Hematopoietic multipotent progenitor cell (in vitro differentiated cells): ENCODE results near the gene BANP. TPM values are rescaled to one million over a fixed set of nuclear protein-coding genes. Genes with fewer than 3 reads are reported as not detected.
"Not testable (repeated sequence)": the region's sequence is repeated elsewhere in the genome, so short reads cannot be mapped to it uniquely, and the experiment has no call there.

ENCODE experiments used
- DNase-seq, 3 donors: peaks; one replicate each; pipeline ENCODE4 v3.0.0-alpha.2; 2011 to 2015; ENCODE audit warnings: low read depth in 2 of 3, low spot score in 2 of 3
- total RNA-seq: library from RNA; depleted of rRNA; stranded (reverse); fragments of >200 nt; gene quantifications from one replicate; pipeline ENCODE4 v1.2.3, GENCODE V29; 2012

Gene BANP
- total RNA-seq, 1 donor: 74.1 TPM

DNA sequence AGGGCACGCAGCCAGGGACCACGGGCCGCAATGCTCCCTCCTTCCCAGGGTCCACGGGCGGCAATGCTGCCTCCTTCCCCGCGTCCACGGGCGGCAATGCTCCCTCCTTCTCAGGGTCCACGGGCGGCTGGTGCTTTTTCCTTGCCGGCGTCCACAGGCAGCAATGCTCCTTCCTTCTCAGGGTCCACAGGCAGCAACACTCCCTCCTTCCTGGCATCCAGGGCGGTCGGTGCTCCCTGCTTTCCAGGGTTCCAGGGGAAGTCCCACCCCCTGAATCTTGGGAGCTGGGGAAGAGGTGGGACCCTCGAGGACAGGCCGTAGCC lies 143.0 kb downstream of the BANP start:
- DNase-seq: not testable (repeated sequence)

- DNase-seq: not testable (repeated sequence)
Observed at GRCh38 chr16:88094900-88095299, 143.7 kb downstream of the BANP start.

GRCh38 chr16:88096659-88097058 lies 145.4 kb downstream of the BANP start:
- DNase-seq: not testable (repeated sequence)

DNA sequence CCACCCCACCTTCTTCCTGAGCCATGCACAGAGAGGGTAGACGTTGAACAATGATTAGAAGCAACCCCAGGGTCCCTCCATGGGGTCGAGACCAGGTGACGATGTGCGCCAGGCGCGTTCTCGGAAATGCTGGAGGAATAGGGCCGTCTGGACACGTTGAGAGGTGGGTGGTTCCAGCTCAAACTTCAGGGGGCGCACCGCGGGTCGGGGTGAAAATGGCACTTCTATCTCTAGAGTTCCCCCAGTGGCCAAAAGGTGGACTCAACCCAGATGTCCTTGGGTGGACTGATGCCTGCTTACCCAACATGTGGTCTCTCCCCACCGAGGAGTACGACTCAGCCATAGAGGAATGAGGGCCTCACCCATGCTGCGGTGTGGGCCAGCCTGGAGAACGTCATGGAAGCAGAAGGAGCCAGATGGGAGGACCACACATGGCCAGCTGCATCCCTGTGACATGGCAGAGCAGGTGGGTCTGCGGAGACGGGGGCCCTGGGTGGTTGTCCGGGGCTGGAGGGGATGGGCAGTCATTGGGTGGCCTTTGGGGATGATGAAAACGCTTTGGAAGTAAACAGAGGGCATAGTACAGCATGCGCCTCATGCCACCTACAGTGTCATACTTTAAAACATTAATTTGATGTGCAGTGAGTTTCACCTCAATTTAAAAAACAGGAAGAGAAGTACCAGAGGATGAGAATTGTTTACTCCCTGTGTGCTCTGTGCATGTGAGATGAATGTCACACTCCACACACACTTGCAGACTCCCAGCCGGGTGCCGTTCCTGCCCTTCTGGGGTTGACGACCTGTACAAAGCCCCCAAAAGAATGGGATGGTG lies 147.7 kb downstream of the BANP start:
- not testable (repeated sequence) for DNase-seq

DNA sequence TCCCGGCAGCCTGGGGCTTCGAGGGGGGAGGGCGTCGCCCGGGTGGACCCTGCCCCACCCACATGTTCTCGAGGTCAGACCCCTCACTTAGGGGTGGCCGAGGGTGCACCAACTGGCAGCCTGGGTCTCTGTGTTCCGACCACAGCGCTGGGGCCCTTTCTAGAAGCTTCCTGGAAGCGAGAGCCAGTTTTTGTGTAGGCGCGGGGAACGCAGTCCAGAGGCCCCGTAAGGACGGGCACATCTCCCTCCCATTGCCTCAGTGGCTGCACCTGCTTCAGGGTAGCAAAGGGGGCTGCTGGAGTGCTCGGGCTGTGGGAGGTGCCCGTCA lies 148.3 kb downstream of the BANP start:
- no peak for DNase-seq

- DNase-seq: not testable (repeated sequence)
Observed at GRCh38 chr16:88099956-88100355, 148.7 kb downstream of the BANP start.

DNA sequence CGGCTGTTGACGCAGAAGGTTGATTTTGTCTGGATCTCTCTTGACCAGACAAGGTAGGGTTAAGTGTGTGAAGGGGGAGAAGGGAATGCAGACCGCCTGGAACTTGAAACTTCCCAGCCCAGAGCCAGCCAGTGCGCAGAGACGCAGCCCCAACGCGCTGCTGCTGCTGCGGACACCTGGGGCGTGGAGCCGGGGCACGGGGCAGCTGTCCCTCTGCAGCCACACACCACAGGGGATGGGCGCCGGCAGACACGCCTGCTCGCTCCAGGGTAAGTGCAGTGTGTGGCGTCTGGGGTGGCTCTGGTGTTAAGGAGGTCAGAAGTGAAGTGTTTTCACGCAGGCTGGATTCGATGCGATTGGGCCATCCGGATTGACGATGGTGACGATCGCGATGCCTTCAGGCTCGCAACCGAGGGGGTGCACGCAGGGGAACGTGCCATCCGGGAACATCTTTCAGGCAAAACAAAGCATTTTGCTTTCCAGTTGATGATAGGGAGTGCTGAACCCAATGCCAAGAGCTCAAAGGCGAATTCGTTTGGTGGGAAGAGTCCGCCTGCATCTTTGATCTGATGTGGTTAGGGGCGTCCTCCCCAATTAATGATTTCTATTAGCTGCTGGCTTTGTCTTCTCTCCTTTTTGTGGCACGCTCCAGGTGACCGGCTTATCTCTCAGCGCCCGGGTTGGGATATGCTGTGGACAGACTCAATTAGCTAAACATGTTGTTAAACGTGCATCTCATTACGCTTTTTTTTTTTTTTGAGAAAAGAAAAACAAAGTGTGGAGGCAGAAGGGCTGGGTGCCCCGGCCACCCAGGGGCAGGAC lies 149.8 kb downstream of the BANP start:
- DNase-seq: not testable (repeated sequence)

DNA sequence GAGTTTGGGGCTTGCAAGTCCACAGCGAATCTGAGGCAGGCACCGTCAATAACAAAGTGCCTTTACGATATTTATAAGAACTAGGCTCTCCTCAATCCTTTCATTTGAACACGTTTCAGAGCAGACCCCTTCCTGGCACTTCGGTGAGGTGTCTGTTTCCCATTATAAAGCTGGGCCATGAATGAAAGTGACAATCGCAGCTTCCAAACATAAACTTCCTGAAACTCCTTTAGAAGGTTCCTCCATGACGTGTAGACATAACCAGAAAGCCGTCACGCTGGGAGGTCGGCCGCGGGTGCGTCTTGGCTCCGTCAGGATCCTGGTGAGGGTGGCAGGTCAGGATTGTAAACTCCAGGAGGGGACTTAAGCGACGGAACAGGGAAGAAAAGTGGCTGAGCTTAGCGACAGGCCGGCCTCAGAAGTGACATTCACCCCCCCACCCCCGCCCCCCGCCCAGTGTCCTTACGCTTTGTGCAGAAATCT lies 150.4 kb downstream of the BANP start:
- DNase-seq: not testable (repeated sequence)

DNA sequence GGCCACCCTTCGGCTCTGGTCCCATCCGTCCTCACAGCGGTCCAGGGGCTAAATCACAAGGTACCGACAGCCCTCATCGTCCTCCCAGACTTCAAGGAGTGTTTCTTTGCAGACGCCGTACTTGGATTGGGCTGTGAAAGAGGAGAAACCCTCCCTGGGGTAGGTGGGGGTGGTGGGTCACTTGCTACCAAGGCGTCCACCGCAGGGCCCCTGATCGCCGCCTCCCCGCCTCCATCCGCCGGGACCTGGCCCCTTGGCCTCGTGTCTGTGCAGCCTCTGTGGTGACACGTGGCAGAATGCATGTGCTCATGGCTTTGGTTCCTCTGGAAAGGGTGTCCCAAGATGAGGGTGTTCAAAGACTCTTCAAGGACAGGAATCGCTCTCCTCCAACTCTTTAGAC lies 151.4 kb downstream of the BANP start:
- no peak for DNase-seq

- DNase-seq: no peak
Observed at GRCh38 chr16:88103011-88103410, 151.8 kb downstream of the BANP start.

- DNase-seq: no peak
Observed at GRCh38 chr16:88103581-88104188, 152.5 kb downstream of the BANP start.

GRCh38 chr16:88104363-88104762 lies 153.1 kb downstream of the BANP start:
- DNase-seq: not testable (repeated sequence)

GRCh38 chr16:88105574-88106140 lies 154.4 kb downstream of the BANP start:
- not testable (repeated sequence) for DNase-seq

- not testable (repeated sequence) for DNase-seq
Observed at GRCh38 chr16:88106566-88106965, 155.3 kb downstream of the BANP start.

- DNase-seq: no peak
Observed at GRCh38 chr16:88108762-88109161, 157.5 kb downstream of the BANP start.

- DNase-seq: not testable (repeated sequence)
Observed at GRCh38 chr16:88109726-88110621, 158.7 kb downstream of the BANP start.

GRCh38 chr16:88110875-88111494 lies 159.8 kb downstream of the BANP start:
- DNase-seq: not testable (repeated sequence)

DNA sequence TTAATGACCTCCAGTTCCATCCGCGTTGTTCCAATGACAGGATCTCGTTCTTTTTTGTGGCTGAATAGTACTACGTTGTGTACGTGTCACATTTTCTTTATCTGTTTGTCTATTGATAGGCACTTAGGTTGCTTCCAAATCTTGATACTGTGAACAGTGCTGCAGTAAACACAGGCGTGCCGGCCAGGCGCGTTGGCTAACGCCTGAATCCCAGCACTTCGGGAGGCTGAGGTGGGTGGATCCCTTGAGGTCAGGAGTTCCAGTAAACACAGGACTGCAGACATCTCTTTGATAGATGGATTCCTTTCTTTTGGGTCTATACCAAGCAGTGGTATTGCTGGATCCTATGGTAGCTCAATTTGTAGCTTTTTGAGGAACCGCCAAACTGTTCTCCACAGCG lies 160.7 kb downstream of the BANP start:
- not testable (repeated sequence) for DNase-seq

DNA sequence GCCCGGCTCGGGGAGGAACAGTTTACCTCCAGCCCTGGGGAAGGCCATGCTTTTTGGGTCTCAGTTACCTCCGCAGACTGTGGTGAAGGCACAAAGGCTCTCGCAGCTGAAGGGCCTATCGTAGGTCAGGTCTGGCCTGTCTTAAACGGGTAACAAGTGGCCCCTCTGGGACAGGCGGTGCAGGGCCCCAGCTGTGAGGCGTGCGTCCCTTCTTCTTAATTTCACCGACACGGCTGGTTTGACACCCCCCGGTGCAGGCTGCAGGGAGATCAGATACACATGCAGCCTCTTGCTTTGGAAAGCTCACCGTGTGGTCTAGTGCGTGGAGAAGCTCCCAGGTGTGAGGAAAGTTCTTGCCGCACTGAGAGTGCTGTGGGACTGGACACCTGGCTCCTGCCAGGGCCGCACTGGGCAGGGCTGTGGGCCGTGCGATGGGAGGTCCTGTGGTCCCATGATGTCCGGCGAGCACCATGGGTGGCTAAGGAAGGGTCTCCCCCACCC lies 162.4 kb downstream of the BANP start:
- DNase-seq: no peak
